Astrocyte (in vitro differentiated cells and primary cell): ENCODE measurements around the gene IGF2R.

Source experiments
- EZH2 ChIP-seq: IDR thresholded peaks from 2 replicates; pipeline ENCODE4 v1.6.1; 2012; ENCODE audit warnings: mild to moderate bottlenecking, low read length, inconsistent platforms; ENCODE audit not compliant: insufficient read depth
- TF ChIP-seq, protein P1 (sequence below): IDR thresholded peaks from 2 replicates; pipeline ENCODE4 v1.5.1; 2011; ENCODE audit warnings: low read depth, mild to moderate bottlenecking, inconsistent platforms, low read length, moderate library complexity; ENCODE audit not compliant: insufficient read depth

DNA sequence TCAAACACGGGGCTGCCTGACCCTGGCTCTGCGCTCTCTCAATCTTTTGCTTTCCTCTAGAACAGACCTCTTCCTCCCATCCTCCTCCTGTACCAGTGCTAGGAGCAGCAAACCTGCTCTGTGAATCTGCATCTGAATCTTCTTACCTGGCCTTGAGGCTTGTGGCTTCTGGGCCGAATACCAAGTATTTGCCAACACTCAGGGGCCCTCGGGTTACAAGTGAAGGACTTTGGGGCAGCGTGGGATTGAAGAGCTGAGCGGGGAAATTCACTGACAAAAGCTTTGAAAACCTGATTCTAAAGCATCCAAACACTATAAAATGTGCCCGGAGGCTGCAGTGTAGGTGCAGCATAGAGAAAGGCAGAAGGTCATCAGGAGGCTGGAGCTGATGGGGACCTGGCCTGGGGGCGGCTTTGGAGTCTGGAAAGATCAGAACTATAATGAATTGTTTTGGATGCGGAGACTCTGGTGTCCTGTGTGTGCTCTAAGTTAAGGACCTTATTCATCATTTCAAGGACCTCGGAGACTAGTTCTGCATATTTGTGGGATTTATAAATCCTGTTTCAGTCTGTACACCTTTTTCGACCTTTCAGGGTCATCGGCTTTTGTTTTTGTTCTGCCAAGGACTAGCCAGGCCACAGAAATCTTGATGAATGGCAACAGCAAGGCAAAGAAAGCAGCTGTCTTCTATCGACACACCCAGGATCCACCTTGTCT is 16.4 kb upstream of the IGF2R start:
- TF ChIP-seq, protein P1, sequence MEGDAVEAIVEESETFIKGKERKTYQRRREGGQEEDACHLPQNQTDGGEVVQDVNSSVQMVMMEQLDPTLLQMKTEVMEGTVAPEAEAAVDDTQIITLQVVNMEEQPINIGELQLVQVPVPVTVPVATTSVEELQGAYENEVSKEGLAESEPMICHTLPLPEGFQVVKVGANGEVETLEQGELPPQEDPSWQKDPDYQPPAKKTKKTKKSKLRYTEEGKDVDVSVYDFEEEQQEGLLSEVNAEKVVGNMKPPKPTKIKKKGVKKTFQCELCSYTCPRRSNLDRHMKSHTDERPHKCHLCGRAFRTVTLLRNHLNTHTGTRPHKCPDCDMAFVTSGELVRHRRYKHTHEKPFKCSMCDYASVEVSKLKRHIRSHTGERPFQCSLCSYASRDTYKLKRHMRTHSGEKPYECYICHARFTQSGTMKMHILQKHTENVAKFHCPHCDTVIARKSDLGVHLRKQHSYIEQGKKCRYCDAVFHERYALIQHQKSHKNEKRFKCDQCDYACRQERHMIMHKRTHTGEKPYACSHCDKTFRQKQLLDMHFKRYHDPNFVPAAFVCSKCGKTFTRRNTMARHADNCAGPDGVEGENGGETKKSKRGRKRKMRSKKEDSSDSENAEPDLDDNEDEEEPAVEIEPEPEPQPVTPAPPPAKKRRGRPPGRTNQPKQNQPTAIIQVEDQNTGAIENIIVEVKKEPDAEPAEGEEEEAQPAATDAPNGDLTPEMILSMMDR, result no peak
- no peak for TF ChIP-seq EZH2
